WTC11 (cell line): ENCODE measurements around the gene OTUD7B. TPM values are rescaled to one million over a fixed set of nuclear protein-coding genes. Genes with fewer than 3 reads are reported as not detected.

ENCODE experiments used
- ATAC-seq: fragments of 200-7000 bp; cut with Tn5 transposase; 2 replicates; pipeline ENCODE4 v1.10.0; 2021; ENCODE audit warnings: mild to moderate bottlenecking, moderate library complexity
- CTCF ChIA-PET: fragments of 300-600 bp; sonication (Branson Sonifier 250); formaldehyde crosslinking; loops from one replicate; lab custom pipeline; 2021; ENCODE audit warnings: antibody characterized with exemption; lab: Charles Lee
- POLR2A ChIA-PET: fragments of 350-600 bp; sonication (Branson Sonifier 250); formaldehyde crosslinking; loops from one replicate; lab custom pipeline; 2021; ENCODE audit warnings: antibody characterized with exemption; lab: Charles Lee
- DNase-seq: peaks from one replicate; pipeline ENCODE4 v3.0.0; 2021; ENCODE audit warnings: low spot score
- H3K27ac Mint-ChIP-seq: 2 replicates; pipeline ENCODE4 v1.8.0; 2021; ENCODE audit warnings: mixed read lengths
- H3K27me3 Mint-ChIP-seq: 2 replicates; pipeline ENCODE4 v1.8.0; 2021; ENCODE audit warnings: low read depth, mild to moderate bottlenecking, moderate library complexity, mixed read lengths
- H3K36me3 Mint-ChIP-seq: 2 replicates; pipeline ENCODE4 v1.8.0; 2021; ENCODE audit warnings: mixed read lengths
- H3K4me1 Mint-ChIP-seq: 2 replicates; pipeline ENCODE4 v1.8.0; 2022; ENCODE audit warnings: mixed read lengths
- H3K4me3 Mint-ChIP-seq: 2 replicates; pipeline ENCODE4 v1.8.0; 2021; ENCODE audit warnings: mild to moderate bottlenecking, moderate library complexity, mixed read lengths
- H3K9me3 Mint-ChIP-seq: 2 replicates; pipeline ENCODE4 v1.8.0; 2021; ENCODE audit warnings: mixed read lengths
- CREM ChIP-seq: sonication (generic); formaldehyde crosslinking; IDR thresholded peaks from 2 replicates; pipeline ENCODE4 v1.8.1; 2022; ENCODE audit warnings: mild to moderate bottlenecking, missing genetic modification reagents, moderate library complexity
- FOXJ3 ChIP-seq: sonication (generic); formaldehyde crosslinking; IDR thresholded peaks from 2 replicates; pipeline ENCODE4 v1.9.0; 2021; ENCODE audit warnings: missing genetic modification reagents, mild to moderate bottlenecking, borderline replicate concordance
- FOXP1 ChIP-seq: sonication (generic); formaldehyde crosslinking; IDR thresholded peaks from 2 replicates; pipeline ENCODE4 v1.8.0; 2022; ENCODE audit warnings: missing genetic modification reagents, mild to moderate bottlenecking, moderate library complexity, borderline replicate concordance
- GABPB1 ChIP-seq: sonication (generic); formaldehyde crosslinking; IDR thresholded peaks from 2 replicates; pipeline ENCODE4 v1.8.1; 2023; ENCODE audit warnings: mild to moderate bottlenecking, missing genetic modification reagents
- GRHL2 ChIP-seq: fragments of 250-450 bp; sonication (Bioruptor Pico); IDR thresholded peaks from 2 replicates; pipeline ENCODE4 v1.8.0; 2022; ENCODE audit warnings: mild to moderate bottlenecking, moderate library complexity; ENCODE audit not compliant: insufficient replicate concordance, severe bottlenecking
- IRF2 ChIP-seq: sonication (generic); formaldehyde crosslinking; IDR thresholded peaks from 2 replicates; pipeline ENCODE4 v1.8.0; 2022; ENCODE audit warnings: low read depth, missing genetic modification reagents, borderline replicate concordance
- JUN ChIP-seq: sonication (generic); formaldehyde crosslinking; IDR thresholded peaks from 2 replicates; pipeline ENCODE4 v1.8.0; 2023; ENCODE audit warnings: mild to moderate bottlenecking, missing genetic modification reagents
- MXD4 ChIP-seq: fragments of 250-450 bp; sonication (Bioruptor Pico); IDR thresholded peaks from 2 replicates; pipeline ENCODE4 v1.8.0; 2021; ENCODE audit warnings: mild to moderate bottlenecking, moderate library complexity, borderline replicate concordance
- NFATC4 ChIP-seq: fragments of 250-450 bp; sonication (Bioruptor Pico); IDR thresholded peaks from 2 replicates; pipeline ENCODE4 v1.9.0; 2021; ENCODE audit warnings: mild to moderate bottlenecking
- OVOL2 ChIP-seq: fragments of 250-450 bp; sonication (Bioruptor Pico); IDR thresholded peaks from 2 replicates; pipeline ENCODE4 v1.9.0; 2021; ENCODE audit warnings: mild to moderate bottlenecking, borderline replicate concordance
- TP53 ChIP-seq: sonication (generic); formaldehyde crosslinking; IDR thresholded peaks from 2 replicates; pipeline ENCODE4 v1.8.1; 2023; ENCODE audit warnings: mild to moderate bottlenecking, missing genetic modification reagents
- ZNF219 ChIP-seq: sonication (generic); formaldehyde crosslinking; IDR thresholded peaks from 2 replicates; pipeline ENCODE4 v1.8.0; 2023; ENCODE audit warnings: missing genetic modification reagents, mild to moderate bottlenecking, borderline replicate concordance
- ZNF396 ChIP-seq: fragments of 250-450 bp; sonication (Bioruptor Pico); IDR thresholded peaks from 2 replicates; pipeline ENCODE4 v1.8.0; 2021; ENCODE audit warnings: mild to moderate bottlenecking, moderate library complexity, borderline replicate concordance
- total RNA-seq: library from RNA; stranded (reverse); gene quantifications from 3 replicates; pipeline ENCODE4 v1.2.3, GENCODE V29; 2021
- TF ChIP-seq, protein P1 (sequence below): sonication (generic); formaldehyde crosslinking; IDR thresholded peaks from 2 replicates; pipeline ENCODE4 v1.8.1; 2022; ENCODE audit warnings: missing genetic modification reagents, borderline replicate concordance
- TF ChIP-seq, protein P2 (sequence below): sonication (generic); formaldehyde crosslinking; IDR thresholded peaks from 2 replicates; pipeline ENCODE4 v1.8.0; 2022; ENCODE audit warnings: mild to moderate bottlenecking, missing genetic modification reagents
- TF ChIP-seq, protein P3 (sequence below): fragments of 200-600 bp; IDR thresholded peaks from 2 replicates; pipeline ENCODE4 v1.8.0; 2022; ENCODE audit warnings: antibody characterized with exemption
- TF ChIP-seq, protein P4 (sequence below): sonication (generic); formaldehyde crosslinking; IDR thresholded peaks from 2 replicates; pipeline ENCODE4 v1.8.0; 2022; ENCODE audit warnings: mild to moderate bottlenecking, missing genetic modification reagents
- TF ChIP-seq, protein P5 (sequence below): sonication (generic); formaldehyde crosslinking; IDR thresholded peaks from 2 replicates; pipeline ENCODE4 v1.8.0; 2023; ENCODE audit warnings: mild to moderate bottlenecking, missing genetic modification reagents
- TF ChIP-seq, protein P6 (sequence below): fragments of 250-450 bp; sonication (Bioruptor Pico); IDR thresholded peaks from 2 replicates; pipeline ENCODE4 v1.9.0; 2021; ENCODE audit warnings: mild to moderate bottlenecking
- TF ChIP-seq, protein P7 (sequence below): fragments of 250-450 bp; sonication (Bioruptor Pico); IDR thresholded peaks from 2 replicates; pipeline ENCODE4 v1.8.0; 2021; ENCODE audit warnings: mild to moderate bottlenecking

Gene OTUD7B
- total RNA-seq, 1 experiment from 2014 or later = 21.0 TPM

DNA sequence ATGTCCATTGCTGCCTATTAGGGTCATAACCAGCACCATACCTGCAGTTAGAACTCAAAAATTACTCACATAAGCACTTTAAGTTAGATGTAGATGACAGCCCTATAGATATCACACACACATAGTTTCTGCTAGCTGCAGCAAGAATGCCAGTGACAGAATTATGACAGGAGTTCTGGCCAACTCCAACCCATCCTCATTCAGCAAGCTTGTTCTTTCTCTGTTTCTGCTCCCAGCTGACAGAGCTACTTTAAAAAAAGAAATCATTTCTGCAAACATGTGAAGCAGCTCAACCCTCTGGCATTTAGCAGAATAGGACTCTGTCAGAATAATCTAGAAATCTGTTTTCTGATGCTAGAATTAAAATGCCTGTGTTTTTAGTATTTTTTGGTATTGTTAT lies 23.8 kb upstream of the OTUD7B start:
- Mint-ChIP-seq H3K9me3 (no peaks in the 10 kb centered on the region), H3K4me3 (no peak overlapping the region), H3K27ac (no peak overlapping the region), H3K36me3 (no peaks in the 10 kb centered on the region), H3K4me1 (no peaks in the 10 kb centered on the region), H3K27me3 (no peaks in the 10 kb centered on the region)
- POLR2A ChIA-PET = interaction anchor here (0.6 kb wide), 1 partner anchor 410 kb away, joined by 3 read pairs; no protein-coding TSS in a partner anchor
- ATAC-seq (no peak), DNase-seq (no peak)
- TF ChIP-seq, protein P1, sequence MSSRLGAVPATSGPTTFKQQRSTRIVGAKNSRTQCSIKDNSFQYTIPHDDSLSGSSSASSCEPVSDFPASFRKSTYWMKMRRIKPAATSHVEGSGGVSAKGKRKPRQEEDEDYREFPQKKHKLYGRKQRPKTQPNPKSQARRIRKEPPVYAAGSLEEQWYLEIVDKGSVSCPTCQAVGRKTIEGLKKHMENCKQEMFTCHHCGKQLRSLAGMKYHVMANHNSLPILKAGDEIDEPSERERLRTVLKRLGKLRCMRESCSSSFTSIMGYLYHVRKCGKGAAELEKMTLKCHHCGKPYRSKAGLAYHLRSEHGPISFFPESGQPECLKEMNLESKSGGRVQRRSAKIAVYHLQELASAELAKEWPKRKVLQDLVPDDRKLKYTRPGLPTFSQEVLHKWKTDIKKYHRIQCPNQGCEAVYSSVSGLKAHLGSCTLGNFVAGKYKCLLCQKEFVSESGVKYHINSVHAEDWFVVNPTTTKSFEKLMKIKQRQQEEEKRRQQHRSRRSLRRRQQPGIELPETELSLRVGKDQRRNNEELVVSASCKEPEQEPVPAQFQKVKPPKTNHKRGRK = no peak
- no peak for TF ChIP-seq MXD4 (CRISPR knock-in tag)
- TF ChIP-seq, protein P2, sequence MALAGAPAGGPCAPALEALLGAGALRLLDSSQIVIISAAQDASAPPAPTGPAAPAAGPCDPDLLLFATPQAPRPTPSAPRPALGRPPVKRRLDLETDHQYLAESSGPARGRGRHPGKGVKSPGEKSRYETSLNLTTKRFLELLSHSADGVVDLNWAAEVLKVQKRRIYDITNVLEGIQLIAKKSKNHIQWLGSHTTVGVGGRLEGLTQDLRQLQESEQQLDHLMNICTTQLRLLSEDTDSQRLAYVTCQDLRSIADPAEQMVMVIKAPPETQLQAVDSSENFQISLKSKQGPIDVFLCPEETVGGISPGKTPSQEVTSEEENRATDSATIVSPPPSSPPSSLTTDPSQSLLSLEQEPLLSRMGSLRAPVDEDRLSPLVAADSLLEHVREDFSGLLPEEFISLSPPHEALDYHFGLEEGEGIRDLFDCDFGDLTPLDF (CRISPR knock-in tag) = no peak
- TF ChIP-seq IRF2 (CRISPR knock-in tag) = no peak
- no peak for TF ChIP-seq GRHL2 (CRISPR knock-in tag)
- no peak for TF ChIP-seq ZNF396 (CRISPR knock-in tag)
- TF ChIP-seq FOXJ3 = no peak
- TF ChIP-seq CREM (CRISPR knock-in tag) = no peak
- no peak for TF ChIP-seq NFATC4 (CRISPR knock-in tag)
- TF ChIP-seq, protein P3, sequence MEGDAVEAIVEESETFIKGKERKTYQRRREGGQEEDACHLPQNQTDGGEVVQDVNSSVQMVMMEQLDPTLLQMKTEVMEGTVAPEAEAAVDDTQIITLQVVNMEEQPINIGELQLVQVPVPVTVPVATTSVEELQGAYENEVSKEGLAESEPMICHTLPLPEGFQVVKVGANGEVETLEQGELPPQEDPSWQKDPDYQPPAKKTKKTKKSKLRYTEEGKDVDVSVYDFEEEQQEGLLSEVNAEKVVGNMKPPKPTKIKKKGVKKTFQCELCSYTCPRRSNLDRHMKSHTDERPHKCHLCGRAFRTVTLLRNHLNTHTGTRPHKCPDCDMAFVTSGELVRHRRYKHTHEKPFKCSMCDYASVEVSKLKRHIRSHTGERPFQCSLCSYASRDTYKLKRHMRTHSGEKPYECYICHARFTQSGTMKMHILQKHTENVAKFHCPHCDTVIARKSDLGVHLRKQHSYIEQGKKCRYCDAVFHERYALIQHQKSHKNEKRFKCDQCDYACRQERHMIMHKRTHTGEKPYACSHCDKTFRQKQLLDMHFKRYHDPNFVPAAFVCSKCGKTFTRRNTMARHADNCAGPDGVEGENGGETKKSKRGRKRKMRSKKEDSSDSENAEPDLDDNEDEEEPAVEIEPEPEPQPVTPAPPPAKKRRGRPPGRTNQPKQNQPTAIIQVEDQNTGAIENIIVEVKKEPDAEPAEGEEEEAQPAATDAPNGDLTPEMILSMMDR = no peak
- TF ChIP-seq JUN (CRISPR knock-in tag) = no peak
- CTCF ChIA-PET = no interaction called here

DNA sequence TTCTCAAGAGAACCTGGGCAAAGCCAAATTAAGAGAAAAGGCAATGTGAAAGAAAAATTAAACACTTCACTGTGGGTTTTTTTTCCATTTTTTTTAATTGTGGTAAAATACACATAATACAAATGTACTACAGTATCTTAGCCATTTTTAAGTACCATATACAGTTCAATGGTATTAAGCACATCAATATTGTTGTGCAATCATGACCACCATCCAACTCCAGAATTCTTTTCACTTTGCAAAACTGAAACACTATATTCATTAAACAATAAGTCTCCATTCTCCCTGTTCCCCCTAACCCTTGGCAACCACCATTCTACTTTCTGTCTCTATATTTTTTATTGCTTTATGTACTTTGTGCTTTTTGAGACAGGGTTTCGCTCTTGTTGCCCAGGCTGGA lies 17.8 kb upstream of the OTUD7B start:
- no peaks in the 10 kb centered on the region; the same call in 1 of the 2 replicates for H3K27me3 Mint-ChIP-seq
- DNase-seq (no peak), ATAC-seq (no peak)
- ChIA-PET CTCF (no interaction called here), POLR2A (no interaction called here)
- TF ChIP-seq GABPB1 = no peak
- TF ChIP-seq ZNF219 = no peak
- no peak overlapping the region for H3K4me3 Mint-ChIP-seq
- H3K4me1 Mint-ChIP-seq = no peaks in the 10 kb centered on the region
- H3K9me3 Mint-ChIP-seq = no peaks in the 10 kb centered on the region
- H3K36me3 Mint-ChIP-seq = no peaks in the 10 kb centered on the region
- no peak overlapping the region for H3K27ac Mint-ChIP-seq

DNA sequence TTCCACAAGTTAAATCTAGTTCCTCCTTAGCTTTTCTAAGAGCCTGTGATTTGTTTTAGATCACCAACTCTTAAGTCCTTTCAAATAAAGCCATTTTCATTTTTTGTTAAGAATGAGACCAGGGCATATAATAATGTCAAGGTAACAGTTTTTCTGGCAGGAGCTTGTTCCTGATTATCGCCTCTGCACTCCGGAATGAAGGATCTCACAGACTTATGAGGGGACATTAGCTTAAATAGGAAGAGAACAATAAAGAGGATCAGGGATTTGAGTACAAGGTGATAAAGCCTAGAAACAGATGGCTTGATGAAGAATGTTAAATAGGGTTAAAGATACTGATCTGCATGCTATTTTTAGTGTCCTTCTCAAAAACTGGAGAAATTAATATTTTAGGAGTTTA lies 13.6 kb upstream of the OTUD7B start:
- CTCF ChIA-PET = no interaction called here
- no peak overlapping the region for H3K4me3 Mint-ChIP-seq
- H3K4me1 Mint-ChIP-seq = peaks cover 14% of the 10 kb centered on the region
- no peak for ATAC-seq
- no peaks in the 10 kb centered on the region; the same call in 1 of the 2 replicates for H3K27me3 Mint-ChIP-seq
- POLR2A ChIA-PET = no interaction called here
- DNase-seq = no peak
- no peaks in the 10 kb centered on the region for H3K9me3 Mint-ChIP-seq
- no peak overlapping the region for H3K27ac Mint-ChIP-seq
- no peaks in the 10 kb centered on the region for H3K36me3 Mint-ChIP-seq
- TF ChIP-seq TP53 (CRISPR knock-in tag) (no peak), CREM (CRISPR knock-in tag) (no peak), OVOL2 (CRISPR knock-in tag) (no peak), FOXP1 (CRISPR knock-in tag) (no peak)
- TF ChIP-seq, protein P4, sequence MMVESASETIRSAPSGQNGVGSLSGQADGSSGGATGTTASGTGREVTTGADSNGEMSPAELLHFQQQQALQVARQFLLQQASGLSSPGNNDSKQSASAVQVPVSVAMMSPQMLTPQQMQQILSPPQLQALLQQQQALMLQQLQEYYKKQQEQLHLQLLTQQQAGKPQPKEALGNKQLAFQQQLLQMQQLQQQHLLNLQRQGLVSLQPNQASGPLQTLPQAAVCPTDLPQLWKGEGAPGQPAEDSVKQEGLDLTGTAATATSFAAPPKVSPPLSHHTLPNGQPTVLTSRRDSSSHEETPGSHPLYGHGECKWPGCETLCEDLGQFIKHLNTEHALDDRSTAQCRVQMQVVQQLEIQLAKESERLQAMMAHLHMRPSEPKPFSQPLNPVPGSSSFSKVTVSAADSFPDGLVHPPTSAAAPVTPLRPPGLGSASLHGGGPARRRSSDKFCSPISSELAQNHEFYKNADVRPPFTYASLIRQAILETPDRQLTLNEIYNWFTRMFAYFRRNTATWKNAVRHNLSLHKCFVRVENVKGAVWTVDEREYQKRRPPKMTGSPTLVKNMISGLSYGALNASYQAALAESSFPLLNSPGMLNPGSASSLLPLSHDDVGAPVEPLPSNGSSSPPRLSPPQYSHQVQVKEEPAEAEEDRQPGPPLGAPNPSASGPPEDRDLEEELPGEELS = no peak
- TF ChIP-seq, protein P1 = no peak
- TF ChIP-seq, protein P5, sequence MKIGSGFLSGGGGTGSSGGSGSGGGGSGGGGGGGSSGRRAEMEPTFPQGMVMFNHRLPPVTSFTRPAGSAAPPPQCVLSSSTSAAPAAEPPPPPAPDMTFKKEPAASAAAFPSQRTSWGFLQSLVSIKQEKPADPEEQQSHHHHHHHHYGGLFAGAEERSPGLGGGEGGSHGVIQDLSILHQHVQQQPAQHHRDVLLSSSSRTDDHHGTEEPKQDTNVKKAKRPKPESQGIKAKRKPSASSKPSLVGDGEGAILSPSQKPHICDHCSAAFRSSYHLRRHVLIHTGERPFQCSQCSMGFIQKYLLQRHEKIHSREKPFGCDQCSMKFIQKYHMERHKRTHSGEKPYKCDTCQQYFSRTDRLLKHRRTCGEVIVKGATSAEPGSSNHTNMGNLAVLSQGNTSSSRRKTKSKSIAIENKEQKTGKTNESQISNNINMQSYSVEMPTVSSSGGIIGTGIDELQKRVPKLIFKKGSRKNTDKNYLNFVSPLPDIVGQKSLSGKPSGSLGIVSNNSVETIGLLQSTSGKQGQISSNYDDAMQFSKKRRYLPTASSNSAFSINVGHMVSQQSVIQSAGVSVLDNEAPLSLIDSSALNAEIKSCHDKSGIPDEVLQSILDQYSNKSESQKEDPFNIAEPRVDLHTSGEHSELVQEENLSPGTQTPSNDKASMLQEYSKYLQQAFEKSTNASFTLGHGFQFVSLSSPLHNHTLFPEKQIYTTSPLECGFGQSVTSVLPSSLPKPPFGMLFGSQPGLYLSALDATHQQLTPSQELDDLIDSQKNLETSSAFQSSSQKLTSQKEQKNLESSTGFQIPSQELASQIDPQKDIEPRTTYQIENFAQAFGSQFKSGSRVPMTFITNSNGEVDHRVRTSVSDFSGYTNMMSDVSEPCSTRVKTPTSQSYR (CRISPR knock-in tag) = no peak
- TF ChIP-seq, protein P6, sequence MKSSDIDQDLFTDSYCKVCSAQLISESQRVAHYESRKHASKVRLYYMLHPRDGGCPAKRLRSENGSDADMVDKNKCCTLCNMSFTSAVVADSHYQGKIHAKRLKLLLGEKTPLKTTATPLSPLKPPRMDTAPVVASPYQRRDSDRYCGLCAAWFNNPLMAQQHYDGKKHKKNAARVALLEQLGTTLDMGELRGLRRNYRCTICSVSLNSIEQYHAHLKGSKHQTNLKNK (CRISPR knock-in tag) = no peak
- TF ChIP-seq, protein P7, sequence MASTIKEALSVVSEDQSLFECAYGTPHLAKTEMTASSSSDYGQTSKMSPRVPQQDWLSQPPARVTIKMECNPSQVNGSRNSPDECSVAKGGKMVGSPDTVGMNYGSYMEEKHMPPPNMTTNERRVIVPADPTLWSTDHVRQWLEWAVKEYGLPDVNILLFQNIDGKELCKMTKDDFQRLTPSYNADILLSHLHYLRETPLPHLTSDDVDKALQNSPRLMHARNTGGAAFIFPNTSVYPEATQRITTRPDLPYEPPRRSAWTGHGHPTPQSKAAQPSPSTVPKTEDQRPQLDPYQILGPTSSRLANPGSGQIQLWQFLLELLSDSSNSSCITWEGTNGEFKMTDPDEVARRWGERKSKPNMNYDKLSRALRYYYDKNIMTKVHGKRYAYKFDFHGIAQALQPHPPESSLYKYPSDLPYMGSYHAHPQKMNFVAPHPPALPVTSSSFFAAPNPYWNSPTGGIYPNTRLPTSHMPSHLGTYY (CRISPR knock-in tag) = no peak
